Neural cell (in vitro differentiated cells): ENCODE measurements around the gene ATP2B1. TPM values are rescaled to one million over a fixed set of nuclear protein-coding genes. Genes with fewer than 3 reads are reported as not detected.

Experiments used
- H2AFZ ChIP-seq: fragments of 200-600, 300-800 bp; sonication (generic), shearing (Covaris generic); 2 replicates; pipeline ENCODE4 v1.6.0; 2014; ENCODE audit warnings: low read depth, mild to moderate bottlenecking, antibody characterized with exemption, low read length, moderate library complexity
- H3F3A ChIP-seq: fragments of 200-600 bp; shearing (Covaris generic); 2 replicates; pipeline ENCODE4 v1.6.1; 2016; ENCODE audit warnings: mild to moderate bottlenecking, moderate library complexity, mixed read lengths, antibody characterized with exemption, low read length; ENCODE audit not compliant: insufficient read depth, poor library complexity, severe bottlenecking
- H3K27ac ChIP-seq: fragments of 200-600, 300-800 bp; sonication (generic), shearing (Covaris generic); 2 replicates; pipeline ENCODE4 v1.5.1; 2014; ENCODE audit warnings: mild to moderate bottlenecking, low read length, moderate library complexity
- H3K27me3 ChIP-seq: fragments of 300-800, 200-600 bp; sonication (generic), shearing (Covaris generic); 2 replicates; pipeline ENCODE4 v1.6.0; 2014; ENCODE audit warnings: mild to moderate bottlenecking, low read depth, low read length, moderate library complexity; ENCODE audit not compliant: insufficient read depth
- H3K36me3 ChIP-seq: fragments of 300-800, 200-600 bp; sonication (generic), shearing (Covaris generic); 2 replicates; pipeline ENCODE4 v1.5.1; 2014; ENCODE audit warnings: mild to moderate bottlenecking, antibody characterized with exemption, low read length, moderate library complexity; ENCODE audit not compliant: insufficient read depth
- H3K4me2 ChIP-seq: fragments of 300-800, 200-600 bp; sonication (generic), shearing (Covaris generic); 2 replicates; pipeline ENCODE4 v1.6.0; 2014; ENCODE audit warnings: mild to moderate bottlenecking, low read length
- H3K4me3 ChIP-seq: fragments of 300-800, 200-600 bp; sonication (generic), shearing (Covaris generic); 2 replicates; pipeline ENCODE4 v1.5.1; 2014; ENCODE audit warnings: mild to moderate bottlenecking, low read length, moderate library complexity
- H3K79me2 ChIP-seq: fragments of 200-600 bp; shearing (Covaris generic); replicated peaks from 2 replicates; pipeline ENCODE4 v1.6.0; 2014; ENCODE audit warnings: mild to moderate bottlenecking, low read length, moderate library complexity; ENCODE audit not compliant: insufficient read depth
- H3K9ac ChIP-seq: fragments of 300-800, 200-600 bp; sonication (generic), shearing (Covaris generic); 2 replicates; pipeline ENCODE4 v1.6.1; 2016; ENCODE audit warnings: mild to moderate bottlenecking, low read length, mixed read lengths
- H3K9me2 ChIP-seq: fragments of 200-600 bp; shearing (Covaris generic); 2 replicates; pipeline ENCODE4 v1.6.1; 2016; ENCODE audit warnings: mild to moderate bottlenecking, low read length, mixed read lengths; ENCODE audit not compliant: insufficient read depth
- H3K9me3 ChIP-seq: fragments of 200-600, 300-800 bp; sonication (generic), shearing (Covaris generic); 2 replicates; pipeline ENCODE4 v1.6.1; 2016; ENCODE audit warnings: mild to moderate bottlenecking, mixed run types, low read length, moderate library complexity, mixed read lengths
- H4K20me1 ChIP-seq: fragments of 200-600 bp; shearing (Covaris generic); 2 replicates; pipeline ENCODE4 v1.6.1; 2016; ENCODE audit warnings: mild to moderate bottlenecking, mixed run types; ENCODE audit not compliant: insufficient read depth
- EP300 ChIP-seq: fragments of 450-650 bp; conservative IDR thresholded peaks from 2 replicates; pipeline ENCODE4 v1.6.1; 2014; ENCODE audit warnings: antibody characterized with exemption, mild to moderate bottlenecking, moderate library complexity; ENCODE audit not compliant: poor library complexity, severe bottlenecking
- EZH2 ChIP-seq: fragments of 200-600, 300-800 bp; shearing (Covaris generic), sonication (generic); IDR thresholded peaks from 2 replicates; pipeline ENCODE4 v1.6.1; 2014; ENCODE audit warnings: antibody characterized with exemption, low read length, borderline replicate concordance, mild to moderate bottlenecking; ENCODE audit not compliant: insufficient read depth, poor library complexity, severe bottlenecking
- MXI1 ChIP-seq: fragments of 450-650 bp; conservative IDR thresholded peaks from 2 replicates; pipeline ENCODE4 v1.6.1; 2014; ENCODE audit warnings: antibody characterized with exemption, mild to moderate bottlenecking; ENCODE audit not compliant: poor library complexity, severe bottlenecking
- POLR2AphosphoS5 ChIP-seq: IDR thresholded peaks from 2 replicates; pipeline ENCODE4 v1.6.1; 2012
- RAD21 ChIP-seq: fragments of 450-650 bp; conservative IDR thresholded peaks from 2 replicates; pipeline ENCODE4 v1.6.1; 2014; ENCODE audit warnings: antibody characterized with exemption, mild to moderate bottlenecking, moderate library complexity
- REST ChIP-seq: IDR thresholded peaks from 2 replicates; pipeline ENCODE4 v1.6.1; 2012; ENCODE audit warnings: borderline replicate concordance
- SMC3 ChIP-seq: fragments of 450-650 bp; conservative IDR thresholded peaks from 2 replicates; pipeline ENCODE4 v1.6.1; 2014; ENCODE audit warnings: antibody characterized with exemption, mild to moderate bottlenecking, moderate library complexity; ENCODE audit not compliant: poor library complexity
- TAF1 ChIP-seq: IDR thresholded peaks from 2 replicates; pipeline ENCODE4 v1.6.1; 2012; ENCODE audit warnings: low read depth
- polyA plus RNA-seq: library from polyadenylated mRNA; depleted of rRNA; stranded (reverse); fragments of >200 nt; gene quantifications from 2 replicates; pipeline ENCODE4 v1.2.3, GENCODE V29; 2014
- TF ChIP-seq, protein P1 (sequence below): fragments of 450-650 bp; IDR thresholded peaks from 2 replicates; pipeline ENCODE4 v1.5.1; 2014; ENCODE audit warnings: antibody characterized with exemption, mild to moderate bottlenecking, moderate library complexity; ENCODE audit not compliant: poor library complexity, severe bottlenecking

Gene ATP2B1
- polyA plus RNA-seq, 1 donor from 2014 or later = 139 TPM

GRCh38 chr12:89657739-89658138 is 50.9 kb downstream of the ATP2B1 start:
- no peaks in the 10 kb centered on the region for H4K20me1 ChIP-seq

GRCh38 chr12:89657066-89657465 is 51.6 kb downstream of the ATP2B1 start:
- Histone ChIP-seq H3K36me3 (no peaks in the 10 kb centered on the region), H3K79me2 (peaks cover 18% of the 10 kb centered on the region), H3K4me3 (no peak overlapping the region), H3K27me3 (no peaks in the 10 kb centered on the region), H3K9me2 (no peaks in the 10 kb centered on the region), H4K20me1 (no peaks in the 10 kb centered on the region), H2AFZ (no peak overlapping the region), H3K27ac (no peak overlapping the region), H3K9ac (no peak overlapping the region), H3K9me3 (no peaks in the 10 kb centered on the region), H3F3A (no peaks in the 10 kb centered on the region), H3K4me2 (no peak overlapping the region)
- TF ChIP-seq EP300 (no peak), REST (no peak), EZH2 (no peak), RAD21 (no peak), MXI1 (no peak), TAF1 (no peak), SMC3 (no peak)
- TF ChIP-seq, protein P1, sequence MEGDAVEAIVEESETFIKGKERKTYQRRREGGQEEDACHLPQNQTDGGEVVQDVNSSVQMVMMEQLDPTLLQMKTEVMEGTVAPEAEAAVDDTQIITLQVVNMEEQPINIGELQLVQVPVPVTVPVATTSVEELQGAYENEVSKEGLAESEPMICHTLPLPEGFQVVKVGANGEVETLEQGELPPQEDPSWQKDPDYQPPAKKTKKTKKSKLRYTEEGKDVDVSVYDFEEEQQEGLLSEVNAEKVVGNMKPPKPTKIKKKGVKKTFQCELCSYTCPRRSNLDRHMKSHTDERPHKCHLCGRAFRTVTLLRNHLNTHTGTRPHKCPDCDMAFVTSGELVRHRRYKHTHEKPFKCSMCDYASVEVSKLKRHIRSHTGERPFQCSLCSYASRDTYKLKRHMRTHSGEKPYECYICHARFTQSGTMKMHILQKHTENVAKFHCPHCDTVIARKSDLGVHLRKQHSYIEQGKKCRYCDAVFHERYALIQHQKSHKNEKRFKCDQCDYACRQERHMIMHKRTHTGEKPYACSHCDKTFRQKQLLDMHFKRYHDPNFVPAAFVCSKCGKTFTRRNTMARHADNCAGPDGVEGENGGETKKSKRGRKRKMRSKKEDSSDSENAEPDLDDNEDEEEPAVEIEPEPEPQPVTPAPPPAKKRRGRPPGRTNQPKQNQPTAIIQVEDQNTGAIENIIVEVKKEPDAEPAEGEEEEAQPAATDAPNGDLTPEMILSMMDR = no peak

More at GRCh38 chr12:89657739-89658138, 50.9 kb downstream of the ATP2B1 start:
- H3K36me3 ChIP-seq = no peaks in the 10 kb centered on the region
- no peak overlapping the region for H3K4me2 ChIP-seq
- H3K9me3 ChIP-seq = no peaks in the 10 kb centered on the region
- H2AFZ ChIP-seq = no peak overlapping the region
- no peaks in the 10 kb centered on the region for H3K9me2 ChIP-seq
- peaks cover 18% of the 10 kb centered on the region for H3K79me2 ChIP-seq
- no peak overlapping the region for H3K9ac ChIP-seq
- no peak overlapping the region for H3K4me3 ChIP-seq
- H3K27me3 ChIP-seq = no peaks in the 10 kb centered on the region
- H3K27ac ChIP-seq = no peak overlapping the region
- no peak for TF ChIP-seq REST
- TF ChIP-seq, protein P1 = no peak
- no peak for TF ChIP-seq POLR2AphosphoS5
- TF ChIP-seq MXI1 = no peak
- no peak for TF ChIP-seq EZH2
- TF ChIP-seq TAF1 = no peak
- TF ChIP-seq EP300 = no peak
- no peak for TF ChIP-seq RAD21
- no peak for TF ChIP-seq SMC3
- H3F3A ChIP-seq = no peaks in the 10 kb centered on the region
